MG63 (cell line): ENCODE results near the gene PRDM5. TPM values are rescaled to one million over a fixed set of nuclear protein-coding genes. Genes with fewer than 3 reads are reported as not detected.

ENCODE experiments used
- DNase-seq: peaks from one replicate; pipeline ENCODE4 v3.0.0-alpha.2; 2020
- H3K27me3 ChIP-seq: fragments of 250-450 bp; sonication (Bioruptor Pico); 2 replicates; pipeline ENCODE4 v1.5.1; 2020; ENCODE audit warnings: mild to moderate bottlenecking, moderate library complexity
- H3K36me3 ChIP-seq: fragments of 250-450 bp; sonication (Bioruptor Pico); 2 replicates; pipeline ENCODE4 v1.5.1; 2020; ENCODE audit warnings: mild to moderate bottlenecking, moderate library complexity
- H3K4me3 ChIP-seq: fragments of 250-450 bp; sonication (Bioruptor Pico); 2 replicates; pipeline ENCODE4 v1.5.1; 2020; ENCODE audit warnings: mild to moderate bottlenecking, moderate library complexity
- H3K9me3 ChIP-seq: fragments of 250-450 bp; sonication (Bioruptor Pico); 2 replicates; pipeline ENCODE4 v1.5.1; 2020; ENCODE audit warnings: mild to moderate bottlenecking, moderate library complexity
- total RNA-seq: library from RNA; depleted of rRNA; stranded (reverse); fragments of >200 nt; shearing (Covaris generic); gene quantifications from 2 replicates; pipeline ENCODE4 v1.2.3, GENCODE V29; 2014; ENCODE audit warnings: low replicate concordance

PRDM5 gene
- total RNA-seq, 1 experiment from 2014 or later, result 5.1 TPM

DNA sequence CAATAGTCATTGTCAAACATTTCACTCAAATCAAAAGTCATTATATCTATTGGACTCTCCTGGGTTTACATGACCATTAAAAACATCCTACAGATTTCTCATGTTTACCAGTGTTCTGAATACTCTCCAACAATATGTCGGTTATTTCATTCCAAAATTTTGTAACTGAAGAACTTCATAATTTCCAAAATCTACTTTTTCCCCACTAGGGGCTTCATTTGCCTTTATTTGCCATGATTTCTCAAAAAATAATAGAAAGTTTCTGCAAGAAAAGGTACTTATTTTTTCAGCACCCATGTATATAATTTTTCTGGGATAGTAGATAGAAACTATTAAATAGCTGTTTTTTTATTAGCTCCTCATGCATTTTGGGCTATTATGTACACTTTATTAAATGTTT lies 49.0 kb downstream of the PRDM5 start:
- no peaks in the 10 kb centered on the region for H3K27me3 ChIP-seq
- DNase-seq, result no peak
- no peak overlapping the region for H3K4me3 ChIP-seq
- no peaks in the 10 kb centered on the region for H3K9me3 ChIP-seq
- no peaks in the 10 kb centered on the region for H3K36me3 ChIP-seq

DNA sequence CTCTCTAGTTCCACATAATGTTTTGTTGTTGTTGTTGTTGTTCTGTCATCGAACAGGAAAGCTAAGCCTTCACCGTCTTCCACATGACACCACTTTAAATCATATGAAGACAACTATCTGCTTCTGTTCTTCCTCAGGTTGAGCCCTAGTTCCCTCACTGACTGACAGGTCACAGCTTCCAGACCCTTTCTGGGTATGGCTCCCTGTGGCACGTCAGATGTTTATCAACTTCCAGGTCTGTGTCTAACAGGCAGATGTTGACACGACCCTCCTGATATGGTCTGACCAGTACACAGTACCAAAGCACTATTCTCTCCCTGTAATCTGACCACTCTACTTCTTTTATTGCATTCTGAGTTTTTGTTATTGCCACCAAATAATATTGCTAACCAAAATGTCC lies 51.4 kb downstream of the PRDM5 start:
- no peak for DNase-seq
- H3K9me3 ChIP-seq, result no peaks in the 10 kb centered on the region

GRCh38 chr4:120870279-120870673 lies 52.2 kb downstream of the PRDM5 start:
- Histone ChIP-seq H3K4me3 (no peak overlapping the region), H3K27me3 (no peaks in the 10 kb centered on the region), H3K9me3 (no peaks in the 10 kb centered on the region), H3K36me3 (no peaks in the 10 kb centered on the region)
- DNase-seq, result no peak

More for the DNA sequence above, 51.4 kb downstream of the PRDM5 start:
- H3K4me3 ChIP-seq, result no peak overlapping the region
- H3K27me3 ChIP-seq, result no peaks in the 10 kb centered on the region
- no peaks in the 10 kb centered on the region for H3K36me3 ChIP-seq

GRCh38 chr4:120869613-120870278 lies 52.8 kb downstream of the PRDM5 start:
- Histone ChIP-seq H3K4me3 (no peak overlapping the region), H3K9me3 (no peaks in the 10 kb centered on the region), H3K27me3 (no peaks in the 10 kb centered on the region), H3K36me3 (no peaks in the 10 kb centered on the region)
- no peak for DNase-seq

GRCh38 chr4:120867506-120867905 lies 55.0 kb downstream of the PRDM5 start:
- Histone ChIP-seq H3K36me3 (no peaks in the 10 kb centered on the region), H3K4me3 (no peak overlapping the region), H3K9me3 (no peaks in the 10 kb centered on the region), H3K27me3 (no peaks in the 10 kb centered on the region)
- no peak for DNase-seq

- no peak overlapping the region for H3K4me3 ChIP-seq
- no peaks in the 10 kb centered on the region for H3K36me3 ChIP-seq
- no peaks in the 10 kb centered on the region for H3K9me3 ChIP-seq
- H3K27me3 ChIP-seq, result no peaks in the 10 kb centered on the region
- no peak for DNase-seq
Measured at GRCh38 chr4:120865985-120866384, 56.5 kb downstream of the PRDM5 start.

DNA sequence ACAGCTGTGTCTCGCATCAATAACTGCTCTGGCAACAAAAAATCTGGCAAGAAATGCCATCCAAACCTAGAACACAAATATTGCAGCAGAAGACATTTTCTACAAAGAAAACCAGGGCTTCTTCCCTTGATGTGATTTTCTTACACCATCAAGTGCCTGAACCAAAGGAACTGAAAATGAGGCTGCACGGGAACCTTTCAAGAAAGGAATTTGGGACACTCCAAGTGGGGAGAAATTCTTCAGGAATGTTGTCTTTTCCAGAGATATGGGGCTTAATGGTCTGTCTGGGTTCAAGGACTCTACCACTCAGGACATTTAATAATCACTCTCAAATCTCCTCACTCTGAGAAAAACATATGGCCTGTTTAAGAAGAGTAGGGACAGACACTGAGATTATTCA lies 57.6 kb downstream of the PRDM5 start:
- no peak for DNase-seq
- Histone ChIP-seq H3K27me3 (no peaks in the 10 kb centered on the region), H3K9me3 (no peaks in the 10 kb centered on the region), H3K36me3 (no peaks in the 10 kb centered on the region), H3K4me3 (no peak overlapping the region)

DNA sequence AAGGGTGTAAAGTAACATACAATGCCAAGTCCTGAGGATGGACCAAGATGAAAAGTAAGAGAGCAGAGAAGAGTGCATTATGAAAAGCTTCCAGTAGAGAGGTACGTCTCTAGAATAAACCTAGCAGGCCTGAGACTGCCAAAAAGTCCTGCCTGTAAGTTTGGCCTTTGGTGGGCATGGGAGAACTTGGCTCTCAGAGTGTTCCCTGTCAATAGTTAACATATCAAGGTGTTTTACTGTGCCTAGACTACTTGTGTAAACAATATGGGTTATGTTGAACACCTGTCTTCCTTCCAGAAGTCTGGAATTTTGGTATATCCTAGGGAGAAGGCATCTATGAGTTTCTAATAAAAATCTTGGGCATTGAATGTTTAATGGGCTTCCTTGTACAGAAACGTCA lies 60.1 kb downstream of the PRDM5 start:
- H3K36me3 ChIP-seq, result no peaks in the 10 kb centered on the region
- no peaks in the 10 kb centered on the region for H3K9me3 ChIP-seq

GRCh38 chr4:120861852-120862251 lies 60.7 kb downstream of the PRDM5 start:
- H3K27me3 ChIP-seq, result no peaks in the 10 kb centered on the region
- no peak for DNase-seq
- H3K9me3 ChIP-seq, result no peaks in the 10 kb centered on the region
- H3K36me3 ChIP-seq, result no peaks in the 10 kb centered on the region
- H3K4me3 ChIP-seq, result no peak overlapping the region

More for the DNA sequence above, 60.1 kb downstream of the PRDM5 start:
- no peaks in the 10 kb centered on the region for H3K27me3 ChIP-seq
- no peak for DNase-seq
- H3K4me3 ChIP-seq, result no peak overlapping the region

DNA sequence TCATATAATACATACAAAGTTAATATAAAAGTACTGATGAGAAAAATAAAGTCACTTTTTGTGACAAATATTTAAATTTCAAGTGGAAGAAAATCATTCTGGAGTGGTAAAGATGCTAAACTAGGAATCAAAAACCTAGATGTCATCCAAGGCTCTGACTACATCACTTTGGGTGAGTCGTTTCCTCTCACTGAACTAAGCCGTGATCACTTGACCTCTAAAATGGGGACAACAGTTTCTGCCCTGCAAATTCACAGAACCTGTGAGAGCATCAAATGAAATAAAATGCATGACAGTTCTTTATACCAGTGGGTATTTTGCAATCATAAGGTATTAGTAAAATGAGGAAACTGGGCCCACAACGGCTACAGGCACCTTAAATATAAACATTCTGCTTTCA lies 63.8 kb downstream of the PRDM5 start:
- Histone ChIP-seq H3K27me3 (no peaks in the 10 kb centered on the region), H3K36me3 (no peaks in the 10 kb centered on the region), H3K4me3 (no peak overlapping the region), H3K9me3 (no peaks in the 10 kb centered on the region)
- DNase-seq, result no peak

GRCh38 chr4:120857312-120857711 lies 65.2 kb downstream of the PRDM5 start:
- Histone ChIP-seq H3K9me3 (no peaks in the 10 kb centered on the region), H3K4me3 (no peak overlapping the region), H3K36me3 (no peaks in the 10 kb centered on the region), H3K27me3 (no peaks in the 10 kb centered on the region)
- no peak for DNase-seq

GRCh38 chr4:120856294-120856693 lies 66.2 kb downstream of the PRDM5 start:
- H3K27me3 ChIP-seq, result no peaks in the 10 kb centered on the region
- H3K9me3 ChIP-seq, result no peaks in the 10 kb centered on the region
- DNase-seq, result no peak
- H3K4me3 ChIP-seq, result no peak overlapping the region
- no peaks in the 10 kb centered on the region for H3K36me3 ChIP-seq

DNA sequence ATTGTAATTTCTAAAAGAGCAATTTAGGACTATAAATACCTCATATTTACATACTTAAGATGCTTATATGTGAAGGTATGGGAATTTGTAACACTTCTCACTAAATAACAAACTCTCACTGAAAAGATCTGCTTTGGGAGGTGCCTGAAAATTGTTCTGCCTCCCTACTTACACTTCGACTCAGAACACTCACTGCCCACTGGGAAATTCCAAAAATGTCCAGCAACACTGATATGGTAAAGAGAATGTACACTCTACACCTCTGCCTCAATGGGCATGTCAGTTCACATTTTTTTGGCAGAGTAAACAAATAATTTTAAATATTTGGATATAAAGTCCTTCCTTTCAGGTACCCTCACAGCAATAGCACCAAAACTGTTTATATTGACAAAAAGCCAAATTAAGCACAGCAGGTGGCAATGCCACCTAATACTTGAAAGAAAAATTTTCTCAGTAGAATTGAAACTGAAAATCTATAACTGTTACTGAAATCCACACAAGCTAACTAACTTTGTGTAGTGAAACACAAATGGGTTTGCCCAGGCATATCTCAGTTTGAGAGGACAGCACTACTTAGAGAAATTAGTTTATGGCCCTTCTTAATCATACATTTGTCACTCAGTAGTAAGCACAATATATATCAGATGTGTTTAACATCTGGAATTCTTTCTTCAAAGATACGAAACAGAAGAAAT lies 67.1 kb downstream of the PRDM5 start:
- no peaks in the 10 kb centered on the region for H3K9me3 ChIP-seq
- DNase-seq, result no peak

GRCh38 chr4:120853161-120853935 lies 69.2 kb downstream of the PRDM5 start:
- no peaks in the 10 kb centered on the region for H3K36me3 ChIP-seq
- no peaks in the 10 kb centered on the region for H3K9me3 ChIP-seq
- H3K4me3 ChIP-seq, result no peak overlapping the region
- H3K27me3 ChIP-seq, result no peaks in the 10 kb centered on the region
- no peak for DNase-seq

More for the DNA sequence above, 67.1 kb downstream of the PRDM5 start:
- H3K27me3 ChIP-seq, result no peaks in the 10 kb centered on the region
- H3K36me3 ChIP-seq, result no peaks in the 10 kb centered on the region
- H3K4me3 ChIP-seq, result no peak overlapping the region

DNA sequence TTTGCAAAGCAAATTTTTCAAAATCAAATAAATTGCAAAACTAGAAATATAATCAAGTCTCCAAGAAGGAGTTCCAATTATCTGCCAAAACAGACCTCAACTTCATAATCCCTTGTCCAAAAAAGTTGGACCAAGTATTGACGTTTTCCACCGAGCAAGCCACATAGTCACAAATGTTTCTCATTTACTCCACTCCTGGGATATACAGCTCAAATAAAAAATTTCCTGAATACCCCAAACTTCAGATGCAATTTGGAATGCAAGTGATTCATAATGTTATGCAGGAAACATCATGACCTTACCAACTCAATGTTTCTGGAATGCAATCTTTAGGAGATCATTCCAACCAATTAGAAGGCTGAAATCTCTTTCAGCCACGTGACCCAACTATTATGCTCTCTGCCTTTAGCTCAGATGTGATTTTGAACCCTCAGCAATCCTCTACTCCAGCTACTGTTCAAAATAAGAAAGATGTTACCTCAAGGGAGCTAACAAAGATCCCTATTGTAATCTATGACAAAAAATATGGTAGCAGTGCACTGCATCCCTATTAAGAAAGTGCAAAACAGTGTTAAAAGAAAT lies 72.4 kb downstream of the PRDM5 start:
- Histone ChIP-seq H3K4me3 (no peak overlapping the region), H3K36me3 (no peaks in the 10 kb centered on the region), H3K27me3 (no peaks in the 10 kb centered on the region), H3K9me3 (no peaks in the 10 kb centered on the region)
- no peak for DNase-seq

DNA sequence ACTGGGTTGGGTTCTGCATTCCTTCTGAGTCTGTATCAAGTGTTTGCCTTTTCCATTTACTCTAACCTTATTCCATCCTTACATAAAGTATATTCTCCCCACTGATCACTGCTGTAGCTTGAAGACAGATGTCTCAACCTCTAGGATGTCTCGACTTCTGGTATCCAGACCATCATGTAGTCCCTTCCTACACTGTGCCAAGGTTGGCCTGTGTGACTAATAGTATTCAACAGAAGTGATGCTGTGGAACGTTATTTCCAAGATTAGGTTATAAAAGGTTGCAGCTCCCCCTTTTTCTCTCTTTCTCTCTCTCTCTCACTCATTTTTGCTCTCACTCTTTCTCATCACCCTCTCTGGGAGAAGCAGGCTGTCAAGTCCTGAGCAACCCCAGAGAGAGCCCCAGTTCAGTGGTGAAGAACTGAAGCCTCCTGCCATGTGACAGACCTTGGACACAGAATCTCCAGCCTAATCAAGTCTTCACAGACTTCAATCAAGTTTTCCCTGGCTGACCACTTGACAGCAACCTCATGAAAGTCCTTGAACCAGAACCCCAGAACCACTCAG lies 75.4 kb downstream of the PRDM5 start:
- no peaks in the 10 kb centered on the region for H3K27me3 ChIP-seq
- no peak overlapping the region for H3K4me3 ChIP-seq
- no peak for DNase-seq
- no peaks in the 10 kb centered on the region for H3K9me3 ChIP-seq
- H3K36me3 ChIP-seq, result no peaks in the 10 kb centered on the region

DNA sequence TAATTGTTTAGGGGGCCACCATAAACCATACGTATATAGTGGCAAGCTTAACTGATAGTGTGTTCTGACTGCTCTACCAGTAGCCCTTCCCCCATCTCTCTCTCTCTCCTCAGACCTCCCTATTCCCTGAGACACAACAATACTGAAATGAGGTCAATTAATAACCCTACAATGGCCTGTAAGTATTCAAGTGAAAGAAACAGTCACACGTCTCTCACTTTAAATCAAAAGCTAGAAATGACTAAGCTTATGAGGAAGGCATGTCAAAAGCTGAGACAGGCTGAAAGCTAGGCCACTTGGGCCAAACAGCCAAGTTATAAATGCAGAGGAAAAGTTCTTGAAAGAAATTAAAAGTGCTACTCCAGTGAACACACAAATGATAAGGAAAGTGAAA lies 78.0 kb downstream of the PRDM5 start:
- no peaks in the 10 kb centered on the region for H3K9me3 ChIP-seq
- no peaks in the 10 kb centered on the region for H3K27me3 ChIP-seq
- no peak overlapping the region for H3K4me3 ChIP-seq
- no peaks in the 10 kb centered on the region for H3K36me3 ChIP-seq
- DNase-seq, result no peak
